ENCODE results near the gene MRPL55.

Gene MRPL55

DNA sequence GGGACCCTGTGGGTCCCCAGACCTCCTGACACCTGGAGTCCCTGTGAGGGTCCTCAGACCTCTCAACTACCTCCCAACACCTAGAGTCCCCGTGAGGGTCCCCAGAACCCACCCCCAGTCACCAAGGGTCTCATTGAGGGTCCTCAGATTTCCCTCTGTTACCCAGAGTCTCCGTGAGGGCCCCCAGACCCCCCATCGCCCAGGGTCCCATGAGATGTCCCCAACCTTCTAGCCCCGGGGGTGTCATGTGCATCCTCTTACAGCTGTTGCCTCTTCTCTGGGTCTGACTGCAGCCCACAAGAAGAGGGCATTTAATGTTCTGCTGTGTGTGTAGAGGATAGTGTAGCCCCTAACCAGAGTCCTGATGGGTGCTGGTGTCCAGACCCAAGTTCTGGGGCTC, 38.7 kb upstream of the MRPL55 start:
- no peak for DNase-seq (ENCODE audit: low read depth)

DNA sequence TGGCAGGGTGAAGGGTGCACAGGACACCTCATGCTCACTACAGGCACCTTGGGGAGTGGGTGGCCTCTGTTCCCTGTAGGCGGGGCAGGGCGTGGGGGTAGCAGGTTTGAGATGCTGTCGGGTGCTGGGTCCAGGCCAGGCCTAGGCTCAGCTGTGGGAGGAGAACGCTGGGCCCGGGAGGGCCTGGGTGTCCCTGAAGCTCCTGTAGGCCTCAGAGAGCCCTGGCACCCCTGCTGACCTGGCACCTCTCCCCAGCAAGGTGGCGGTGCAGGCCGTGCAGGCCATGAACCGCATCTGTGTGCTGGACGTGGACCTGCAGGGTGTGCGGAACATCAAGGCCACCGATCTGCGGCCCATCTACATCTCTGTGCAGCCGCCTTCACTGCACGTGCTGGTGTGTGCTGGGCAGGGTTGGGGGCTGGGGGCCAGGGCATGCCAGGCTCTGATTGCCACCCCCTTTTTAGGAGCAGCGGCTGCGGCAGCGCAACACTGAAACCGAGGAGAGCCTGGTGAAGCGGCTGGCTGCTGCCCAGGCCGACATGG, 38.1 kb upstream of the MRPL55 start:
- DNase-seq (ENCODE audit: low read depth), result no peak

DNA sequence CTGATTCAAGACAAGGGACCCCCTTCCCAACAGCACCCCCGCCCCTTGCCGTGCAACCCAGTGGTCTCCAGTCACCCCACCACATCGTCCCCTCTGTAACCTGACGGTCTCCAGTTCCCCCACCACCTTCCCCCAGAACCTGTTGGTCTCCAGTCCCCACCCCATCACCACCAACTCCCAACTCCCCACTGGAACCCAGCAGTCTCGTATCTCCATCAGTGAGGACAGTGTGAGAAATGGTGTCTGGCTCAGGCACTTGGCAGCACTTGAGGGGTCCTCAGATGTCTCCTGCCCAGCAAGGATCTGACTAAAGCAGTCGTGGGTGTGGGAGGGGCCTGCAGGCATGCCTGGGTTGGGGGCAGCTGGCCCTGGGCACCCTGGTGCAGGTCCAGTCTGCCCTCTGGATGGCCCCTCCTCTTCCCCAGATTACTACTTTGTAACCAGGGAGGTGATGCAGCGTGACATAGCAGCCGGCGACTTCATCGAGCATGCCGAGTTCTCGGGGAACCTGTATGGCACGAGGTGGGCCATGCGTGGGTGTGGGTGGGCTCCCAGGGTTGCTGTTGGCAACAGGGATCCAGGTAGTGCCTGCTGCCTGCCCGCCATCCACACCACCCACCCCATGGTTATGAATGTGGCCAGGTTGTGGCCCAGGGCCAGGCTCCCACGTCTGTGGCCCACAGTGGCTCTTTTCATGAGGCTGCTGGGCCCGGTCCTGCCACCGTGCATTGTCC, 37.5 kb upstream of the MRPL55 start:
- no peak for DNase-seq (ENCODE audit: low read depth)

GRCh38 chr1:228145463-228146416, 36.6 kb upstream of the MRPL55 start:
- no peak for DNase-seq (ENCODE audit: low read depth)

DNA sequence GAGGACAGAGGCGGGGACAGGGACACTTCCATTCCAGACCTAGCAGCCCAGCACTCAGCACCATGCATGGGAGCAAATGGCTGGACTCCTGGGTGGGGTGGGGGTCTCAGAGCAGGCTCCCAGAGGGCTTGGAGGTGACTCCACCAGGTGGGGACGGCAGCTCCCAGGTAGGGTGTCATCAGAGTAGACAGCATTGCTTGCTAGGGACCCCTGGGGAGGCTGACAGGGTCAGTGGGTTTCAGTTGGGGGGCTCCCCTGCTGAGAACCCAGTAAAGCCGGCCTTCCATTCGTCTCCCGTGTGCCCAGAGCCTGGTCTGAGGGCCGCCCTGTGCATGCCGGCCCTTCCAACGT, 35.9 kb upstream of the MRPL55 start:
- no peak for DNase-seq (ENCODE audit: low read depth)

DNA sequence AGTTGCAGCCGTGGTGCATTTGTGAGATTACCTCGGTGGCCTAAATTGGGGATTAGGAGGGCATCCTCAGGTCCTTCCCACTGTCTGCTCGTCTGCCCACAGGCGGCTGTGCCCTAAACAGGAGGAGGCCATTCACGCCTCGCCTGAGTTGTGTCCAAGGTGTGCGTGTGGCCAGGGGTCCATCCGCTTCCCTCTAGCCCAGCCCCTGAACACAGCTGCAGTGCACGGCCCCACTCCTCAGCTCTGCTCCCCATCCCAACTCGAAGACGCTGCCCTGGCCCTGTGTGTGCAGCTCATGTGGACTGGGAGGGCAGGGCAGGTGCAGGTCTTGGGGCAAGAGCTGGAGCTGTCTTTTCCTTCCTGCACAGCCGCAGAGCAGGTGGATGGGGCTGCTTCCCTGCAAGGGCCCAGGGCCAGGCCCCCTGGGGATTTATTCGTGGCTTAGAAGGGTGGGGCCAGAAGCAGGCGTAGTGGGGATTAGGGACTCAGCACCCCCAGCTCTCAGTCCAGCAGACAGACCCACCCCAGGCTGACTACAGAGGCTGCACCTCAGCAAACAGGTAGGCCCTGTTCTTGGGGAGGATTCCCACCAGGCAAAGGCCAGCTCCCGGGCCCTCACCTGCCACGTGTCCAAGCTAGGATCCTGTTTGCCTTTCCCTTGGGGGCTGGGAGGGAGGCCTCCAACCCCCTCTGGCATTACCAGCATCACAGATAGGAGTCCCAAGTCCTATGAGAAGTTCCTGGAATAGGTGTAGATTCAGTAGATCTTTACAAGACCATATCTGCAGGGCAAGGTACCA, 35.3 kb upstream of the MRPL55 start:
- no peak for DNase-seq (ENCODE audit: low read depth)

DNA sequence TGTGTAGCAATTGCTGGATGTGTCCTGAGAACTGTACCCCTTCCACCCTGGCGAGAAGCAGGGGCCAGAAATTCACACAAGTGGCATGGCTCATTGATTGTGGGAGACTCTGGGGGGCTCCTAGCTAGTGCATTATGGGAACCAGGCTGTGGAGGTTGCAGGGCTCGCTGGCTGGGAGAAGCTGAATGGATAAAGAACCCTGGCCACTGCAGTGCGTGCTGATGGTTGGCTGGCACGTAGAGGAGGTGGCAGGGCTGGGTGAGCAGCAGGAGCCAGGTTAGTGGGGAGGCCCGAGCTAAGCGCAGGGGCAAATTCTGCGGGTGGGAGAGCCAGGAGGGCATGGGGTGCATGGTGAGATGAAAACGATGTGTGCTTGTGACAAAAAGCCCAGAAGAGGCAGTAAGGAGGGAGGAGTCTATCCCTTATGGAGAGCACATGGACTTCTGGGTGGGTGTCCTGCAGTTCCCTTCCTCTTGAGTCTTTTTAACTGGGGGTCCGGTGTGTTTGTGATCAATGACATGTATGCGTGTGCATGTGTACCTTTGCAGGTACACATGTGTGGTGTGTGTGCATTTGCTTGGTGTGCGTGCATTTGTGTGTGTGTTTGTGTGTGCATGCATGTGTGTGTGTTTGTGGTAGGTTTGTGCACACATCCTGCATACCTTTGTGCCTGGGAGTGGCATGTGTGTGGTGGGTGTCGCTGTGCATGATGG, 34.5 kb upstream of the MRPL55 start:
- no peak for DNase-seq (ENCODE audit: low read depth)

- DNase-seq (ENCODE audit: low read depth), result no peak
Measured at GRCh38 chr1:228142701-228143136, 33.6 kb upstream of the MRPL55 start.

GRCh38 chr1:228142155-228142691, 33.1 kb upstream of the MRPL55 start:
- DNase-seq (ENCODE audit: low read depth), result no peak

DNA sequence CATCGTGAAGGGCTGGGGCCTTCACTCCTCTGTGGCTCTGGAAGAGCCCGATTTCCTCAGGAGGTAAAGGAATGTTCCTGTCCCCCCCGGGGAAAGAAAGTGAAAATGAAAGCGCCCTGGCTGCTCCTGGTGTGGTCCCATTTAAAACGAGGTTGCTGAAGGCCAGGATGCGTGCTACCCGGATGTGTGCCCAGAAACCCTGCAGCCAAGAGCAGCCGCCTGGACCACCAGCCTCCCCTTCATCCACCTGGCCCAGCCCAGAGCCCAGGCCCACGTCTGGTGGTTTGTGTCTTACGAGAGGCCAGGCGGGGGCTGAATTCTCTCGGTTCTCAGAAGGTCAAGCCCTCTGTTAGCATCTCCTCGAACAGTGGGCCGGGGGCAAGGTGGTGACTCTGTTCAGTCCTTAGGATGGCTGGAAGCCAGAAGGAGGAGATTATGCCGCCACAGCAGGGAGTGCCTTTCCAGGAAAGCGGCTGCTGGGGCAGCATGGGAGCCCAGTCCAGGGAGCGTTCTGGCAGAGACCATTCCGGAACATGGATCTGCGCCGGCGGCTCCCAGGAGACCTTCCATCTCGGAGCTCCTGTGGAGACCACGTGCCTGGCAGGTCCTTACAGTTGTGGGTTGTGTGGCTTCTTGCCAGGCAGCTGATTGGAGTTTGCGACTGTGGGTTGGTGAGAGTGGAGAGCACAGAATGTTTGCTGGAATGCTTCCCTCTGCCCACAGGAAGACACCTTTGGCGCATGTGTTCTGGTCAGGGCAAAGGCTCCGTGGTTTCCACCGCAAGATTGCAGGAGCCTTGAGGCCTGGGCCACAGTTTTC, 32.3 kb upstream of the MRPL55 start:
- peak; percentile 55 for DNase-seq (ENCODE audit: low read depth)

DNA sequence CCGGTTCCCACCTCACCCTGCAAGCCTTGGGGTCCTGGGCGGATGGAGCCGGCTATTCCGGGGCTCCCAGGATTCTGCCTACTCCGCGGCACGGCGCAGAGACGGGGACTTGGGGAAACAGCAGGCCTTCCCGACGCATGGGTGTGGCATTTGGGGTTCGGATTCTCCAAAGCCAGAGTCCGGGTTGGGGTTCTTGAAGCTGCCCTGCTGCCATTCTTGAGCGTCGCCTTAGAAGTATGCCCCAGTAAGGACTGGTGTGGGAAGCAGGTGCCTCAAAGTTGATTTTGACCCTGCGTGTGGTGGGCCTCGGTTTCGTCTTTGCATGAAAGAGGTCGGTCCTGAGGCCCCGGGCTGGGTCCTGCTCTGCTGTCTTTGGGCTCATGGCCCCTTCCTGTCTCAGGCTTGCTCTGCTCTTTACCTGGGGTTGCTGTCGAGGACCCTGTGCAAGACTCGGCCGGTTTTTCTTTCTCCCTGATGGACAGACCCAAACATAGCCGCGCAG, 31.7 kb upstream of the MRPL55 start:
- no peak for DNase-seq (ENCODE audit: low read depth)

GRCh38 chr1:228139931-228140723, 31.0 kb upstream of the MRPL55 start, which contains the start of gene GUK1:
TSS of gene GUK1 (plus strand) at chr1:228140279. CDS start at chr1:228140303, 24 bp downstream.
- DNase-seq (ENCODE audit: low read depth), result peak; percentile 97

DNA sequence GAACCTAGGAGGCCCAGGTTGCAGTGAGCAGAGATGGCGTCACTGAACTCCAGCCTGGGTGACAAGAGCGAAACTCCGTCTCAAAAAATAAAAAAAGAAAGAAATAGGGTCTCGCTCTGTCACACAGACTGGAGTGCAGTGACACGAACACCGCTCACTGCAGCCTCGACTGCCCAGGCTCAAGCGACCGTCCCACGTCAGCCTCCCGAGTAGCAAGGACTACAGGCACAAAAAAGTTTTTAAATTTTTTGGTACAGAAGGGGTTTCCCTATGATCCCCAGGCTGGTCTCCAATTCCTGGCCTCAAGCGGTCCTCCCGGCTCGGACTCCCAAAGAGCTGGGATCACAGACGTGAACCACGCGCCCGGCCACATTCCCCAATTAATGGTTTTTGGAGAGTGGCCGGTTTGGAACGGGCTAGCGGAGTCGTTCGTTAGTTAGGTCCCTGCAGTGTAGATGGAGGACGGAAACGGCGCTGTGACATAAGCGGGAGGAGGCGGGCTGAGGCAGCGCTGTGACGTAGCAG, 30.4 kb upstream of the MRPL55 start:
- no peak for DNase-seq (ENCODE audit: low read depth)

GRCh38 chr1:228136901-228137300, 27.8 kb upstream of the MRPL55 start:
- DNase-seq (ENCODE audit: low read depth), result no peak

GRCh38 chr1:228134591-228134990, 25.5 kb upstream of the MRPL55 start:
- no peak for DNase-seq (ENCODE audit: low read depth)

DNA sequence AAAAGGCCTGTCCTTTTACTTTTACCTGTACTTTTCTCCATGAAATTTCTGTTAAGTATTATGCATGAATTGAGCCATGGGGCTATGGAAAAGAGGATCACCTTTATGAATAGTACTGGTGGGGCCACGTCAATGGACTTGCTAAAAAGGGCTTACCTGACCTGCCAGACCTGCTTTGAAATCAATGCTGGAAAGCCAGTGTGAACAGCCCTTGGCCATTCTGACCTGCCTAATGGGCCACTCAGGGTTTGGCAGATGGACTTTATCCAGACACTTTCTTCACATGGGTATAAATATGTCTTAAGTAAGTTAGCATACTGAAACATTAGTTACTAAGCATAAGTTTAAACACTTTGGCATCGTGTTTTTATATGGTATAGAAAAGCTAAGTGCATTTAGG, 22.7 kb upstream of the MRPL55 start:
- DNase-seq (ENCODE audit: low read depth), result no peak

GRCh38 chr1:228125185-228125584, 16.1 kb upstream of the MRPL55 start:
- no peak for DNase-seq (ENCODE audit: low read depth)

GRCh38 chr1:228123505-228123904, 14.4 kb upstream of the MRPL55 start:
- DNase-seq (ENCODE audit: low read depth), result no peak

DNA sequence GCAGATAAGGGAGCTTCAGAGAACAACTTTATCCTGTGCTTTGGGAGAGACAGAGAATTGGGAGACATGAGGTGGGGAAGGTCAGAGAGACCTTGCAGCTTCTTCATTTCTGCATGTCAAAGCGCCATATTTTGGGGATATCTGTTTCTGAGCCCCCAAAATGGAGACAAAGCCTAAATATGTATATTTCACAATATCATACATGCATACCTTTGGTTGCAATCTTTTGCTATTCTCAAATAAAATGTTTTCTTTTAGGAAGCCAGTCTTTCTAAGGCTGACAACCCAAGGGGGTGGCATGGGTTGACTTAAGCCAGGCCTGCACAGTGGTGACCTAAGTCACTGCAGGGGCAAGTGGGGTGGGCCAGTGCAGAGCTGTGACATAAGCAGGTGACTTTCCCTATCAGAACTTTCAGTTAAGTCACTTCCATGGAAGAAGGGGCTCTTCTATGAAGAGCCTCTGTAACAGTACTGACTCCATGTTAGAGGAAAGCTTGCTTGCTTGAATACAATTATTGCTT, 13.9 kb upstream of the MRPL55 start:
- DNase-seq (ENCODE audit: low read depth), result no peak
